HG03432 (cell line): Measurements from ENCODE around the gene ACSM4.
"Not testable (repeated sequence)": the region's sequence is repeated elsewhere in the genome, so short reads cannot be mapped to it uniquely, and the experiment has no call there.

Experiments used
- ATAC-seq: cut with Tn5 transposase; IDR thresholded peaks from one replicate; pipeline ENCODE4 v1.9.1; 2021; ENCODE audit warnings: mild to moderate bottlenecking, moderate library complexity; ENCODE audit not compliant: unreplicated experiment

ACSM4 gene

GRCh38 chr12:7337790-7338189 is 33.9 kb downstream of the ACSM4 start:
- not testable (repeated sequence) for ATAC-seq

- no peak for ATAC-seq
These were observed 35.8 kb downstream of the ACSM4 start for GRCh38 chr12:7339675-7340074.

GRCh38 chr12:7344833-7345606 is 41.1 kb downstream of the ACSM4 start:
- no peak for ATAC-seq

GRCh38 chr12:7346551-7347225 is 42.8 kb downstream of the ACSM4 start:
- ATAC-seq, result no peak

GRCh38 chr12:7349418-7349817 is 45.5 kb downstream of the ACSM4 start:
- ATAC-seq, result no peak

GRCh38 chr12:7351177-7351576 is 47.3 kb downstream of the ACSM4 start:
- no peak for ATAC-seq

- ATAC-seq, result no peak
These were observed 48.8 kb downstream of the ACSM4 start for GRCh38 chr12:7352661-7353060.

- ATAC-seq, result no peak
These were observed 50.7 kb downstream of the ACSM4 start for GRCh38 chr12:7354529-7354928.

- no peak for ATAC-seq
These were observed 57.4 kb downstream of the ACSM4 start for GRCh38 chr12:7361265-7361664.

- no peak for ATAC-seq
These were observed 58.9 kb downstream of the ACSM4 start for GRCh38 chr12:7362734-7363133.

GRCh38 chr12:7369274-7369729 is 65.4 kb downstream of the ACSM4 start:
- ATAC-seq, result peak; percentile 72

GRCh38 chr12:7373226-7373625 is 69.4 kb downstream of the ACSM4 start:
- no peak for ATAC-seq

GRCh38 chr12:7374423-7375144 is 70.7 kb downstream of the ACSM4 start:
- no peak for ATAC-seq

- ATAC-seq, result no peak
These were observed 71.3 kb downstream of the ACSM4 start for GRCh38 chr12:7375145-7375543.

- no peak for ATAC-seq
These were observed 72.3 kb downstream of the ACSM4 start for GRCh38 chr12:7376196-7376595.
